Measurements from ENCODE around the gene VPS9D1.

Gene VPS9D1

GRCh38 chr16:89732142-89732917, 11.6 kb upstream of the VPS9D1 start:
- DNase-seq, result no peak

GRCh38 chr16:89730610-89731234, 10.0 kb upstream of the VPS9D1 start:
- DNase-seq, result no peak

GRCh38 chr16:89729863-89730593, 9.3 kb upstream of the VPS9D1 start:
- no peak for DNase-seq

GRCh38 chr16:89729293-89729692, 8.6 kb upstream of the VPS9D1 start:
- DNase-seq, result no peak

- DNase-seq, result no peak
Measured at GRCh38 chr16:89727406-89728120, 6.9 kb upstream of the VPS9D1 start.

GRCh38 chr16:89723279-89724250, 2.9 kb upstream of the VPS9D1 start:
- DNase-seq, result peak; percentile 50

GRCh38 chr16:89722392-89723278, 1.9 kb upstream of the VPS9D1 start:
- peak; percentile 47 for DNase-seq

- DNase-seq, result peak; percentile 77
Measured at GRCh38 chr16:89721546-89722391, 1.1 kb upstream of the VPS9D1 start.

GRCh38 chr16:89720551-89720812, 216 bp downstream of the VPS9D1 start:
- no peak for DNase-seq

GRCh38 chr16:89717688-89718505, 2.8 kb downstream of the VPS9D1 start:
- DNase-seq, result no peak

- DNase-seq, result no peak
Measured at GRCh38 chr16:89716916-89717687, 3.6 kb downstream of the VPS9D1 start.

- DNase-seq, result no peak
Measured at GRCh38 chr16:89716493-89716892, 4.2 kb downstream of the VPS9D1 start.

GRCh38 chr16:89712274-89712781, 8.4 kb downstream of the VPS9D1 start:
- DNase-seq, result no peak

- peak; percentile 86 for DNase-seq
Measured at GRCh38 chr16:89711601-89712273, 9.0 kb downstream of the VPS9D1 start.

GRCh38 chr16:89710709-89711564, 9.8 kb downstream of the VPS9D1 start:
- no peak for DNase-seq

- DNase-seq, result no peak
Measured at GRCh38 chr16:89709716-89710432, 10.8 kb downstream of the VPS9D1 start.

All from effector CD8-positive, alpha-beta T cell (primary cell).